Glutamatergic neuron (in vitro differentiated cells): ENCODE data around the gene ZNF771. TPM values are rescaled to one million over a fixed set of nuclear protein-coding genes. Genes with fewer than 3 reads are reported as not detected.

Experiments
- DNase-seq: peaks from one replicate; pipeline ENCODE4 v3.0.0; 2022
- H3K27ac Mint-ChIP-seq: one replicate; pipeline ENCODE4 v1.8.0; 2020; ENCODE audit warnings: mild to moderate bottlenecking, mixed read lengths, inconsistent platforms; ENCODE audit not compliant: unreplicated experiment
- H3K27me3 Mint-ChIP-seq: one replicate; pipeline ENCODE4 v1.8.0; 2020; ENCODE audit warnings: mild to moderate bottlenecking, moderate library complexity, mixed read lengths, inconsistent platforms; ENCODE audit not compliant: unreplicated experiment
- H3K36me3 Mint-ChIP-seq: one replicate; pipeline ENCODE4 v1.8.0; 2020; ENCODE audit warnings: mild to moderate bottlenecking, mixed read lengths, inconsistent platforms; ENCODE audit not compliant: unreplicated experiment
- H3K4me1 Mint-ChIP-seq: one replicate; pipeline ENCODE4 v1.8.0; 2020; ENCODE audit warnings: mild to moderate bottlenecking, low read depth, mixed read lengths, inconsistent platforms; ENCODE audit not compliant: unreplicated experiment
- H3K4me3 Mint-ChIP-seq: one replicate; pipeline ENCODE4 v1.8.0; 2020; ENCODE audit warnings: mild to moderate bottlenecking, mixed read lengths, inconsistent platforms; ENCODE audit not compliant: unreplicated experiment
- H3K9me3 Mint-ChIP-seq: one replicate; pipeline ENCODE4 v1.8.0; 2020; ENCODE audit warnings: mild to moderate bottlenecking, moderate library complexity, mixed read lengths, inconsistent platforms; ENCODE audit not compliant: unreplicated experiment
- total RNA-seq: library from RNA; stranded (reverse); fragmentation: NEBNext Ultra II Directional; extraction: Animal tissue kit (Norgen Biotek cat#: 25700); gene quantifications from one replicate; pipeline ENCODE4 v1.2.1, GENCODE V29; 2021; ENCODE audit not compliant: unreplicated experiment
- TF ChIP-seq, protein P1 (sequence below): fragments of 200-600 bp; sonication (generic); IDR thresholded peaks from one replicate; pipeline ENCODE4 v1.5.0; 2021; ENCODE audit not compliant: partially characterized antibody, unreplicated experiment

ZNF771 gene
- total RNA-seq, 1 donor from 2014 or later: 7.8 TPM

DNA sequence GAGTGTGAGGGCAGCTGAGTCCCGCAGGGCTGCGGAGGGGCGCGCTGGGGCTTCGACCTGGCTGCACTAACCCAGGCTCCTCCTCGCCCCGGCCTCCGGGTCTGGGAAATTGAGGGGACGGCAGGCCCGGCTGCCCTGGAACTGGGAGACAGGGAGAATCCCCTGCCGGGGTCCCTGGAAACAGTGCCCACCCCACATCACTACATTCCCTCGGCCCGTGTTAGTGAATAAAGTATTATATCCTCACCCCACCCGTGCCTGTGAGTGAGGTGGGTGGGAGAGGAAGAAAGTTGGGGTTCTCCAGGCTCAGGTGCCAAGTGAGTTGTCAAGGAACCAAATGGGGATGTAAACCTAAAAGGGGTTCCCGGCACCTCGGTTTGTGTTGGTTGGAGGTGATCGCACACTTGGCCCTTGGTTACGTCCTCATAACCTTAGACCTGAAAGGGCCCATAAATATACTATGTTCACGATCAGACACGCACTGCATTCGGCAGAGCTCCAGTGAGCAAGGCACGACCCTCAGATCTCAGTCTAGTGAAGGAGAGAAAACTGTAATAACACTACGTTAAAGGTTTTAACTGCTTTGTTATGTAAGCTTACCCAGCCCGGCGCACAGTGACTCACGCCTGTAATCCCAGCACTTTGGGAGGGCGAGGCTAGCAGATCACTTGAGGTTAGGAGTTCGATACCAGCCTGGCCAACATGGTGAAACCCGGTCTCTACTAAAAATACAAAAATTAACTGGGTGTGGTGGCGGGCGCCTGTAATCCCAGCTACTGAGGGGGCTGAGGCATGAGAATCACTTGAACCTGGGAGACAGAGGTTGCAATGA, 11.2 kb downstream of the ZNF771 start:
- peak overlapping the region; percentile 44 for H3K27ac Mint-ChIP-seq
- peaks cover 9% of the 10 kb centered on the region for H3K9me3 Mint-ChIP-seq
- peak overlapping the region; percentile 74 for H3K4me3 Mint-ChIP-seq
- no peaks in the 10 kb centered on the region for H3K36me3 Mint-ChIP-seq
- peaks cover 3% of the 10 kb centered on the region for H3K4me1 Mint-ChIP-seq
- no peak for DNase-seq
- TF ChIP-seq, protein P1, sequence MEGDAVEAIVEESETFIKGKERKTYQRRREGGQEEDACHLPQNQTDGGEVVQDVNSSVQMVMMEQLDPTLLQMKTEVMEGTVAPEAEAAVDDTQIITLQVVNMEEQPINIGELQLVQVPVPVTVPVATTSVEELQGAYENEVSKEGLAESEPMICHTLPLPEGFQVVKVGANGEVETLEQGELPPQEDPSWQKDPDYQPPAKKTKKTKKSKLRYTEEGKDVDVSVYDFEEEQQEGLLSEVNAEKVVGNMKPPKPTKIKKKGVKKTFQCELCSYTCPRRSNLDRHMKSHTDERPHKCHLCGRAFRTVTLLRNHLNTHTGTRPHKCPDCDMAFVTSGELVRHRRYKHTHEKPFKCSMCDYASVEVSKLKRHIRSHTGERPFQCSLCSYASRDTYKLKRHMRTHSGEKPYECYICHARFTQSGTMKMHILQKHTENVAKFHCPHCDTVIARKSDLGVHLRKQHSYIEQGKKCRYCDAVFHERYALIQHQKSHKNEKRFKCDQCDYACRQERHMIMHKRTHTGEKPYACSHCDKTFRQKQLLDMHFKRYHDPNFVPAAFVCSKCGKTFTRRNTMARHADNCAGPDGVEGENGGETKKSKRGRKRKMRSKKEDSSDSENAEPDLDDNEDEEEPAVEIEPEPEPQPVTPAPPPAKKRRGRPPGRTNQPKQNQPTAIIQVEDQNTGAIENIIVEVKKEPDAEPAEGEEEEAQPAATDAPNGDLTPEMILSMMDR: no peak
- peaks cover 14% of the 10 kb centered on the region for H3K27me3 Mint-ChIP-seq

GRCh38 chr16:30421010-30421409, 13.6 kb downstream of the ZNF771 start:
- no peak overlapping the region for H3K4me3 Mint-ChIP-seq
- H3K9me3 Mint-ChIP-seq: peaks cover 9% of the 10 kb centered on the region
- H3K27ac Mint-ChIP-seq: no peak overlapping the region
- no peak for DNase-seq
- TF ChIP-seq, protein P1: no peak
- peaks cover 3% of the 10 kb centered on the region for H3K4me1 Mint-ChIP-seq
- no peaks in the 10 kb centered on the region for H3K36me3 Mint-ChIP-seq
- H3K27me3 Mint-ChIP-seq: peaks cover 14% of the 10 kb centered on the region

DNA sequence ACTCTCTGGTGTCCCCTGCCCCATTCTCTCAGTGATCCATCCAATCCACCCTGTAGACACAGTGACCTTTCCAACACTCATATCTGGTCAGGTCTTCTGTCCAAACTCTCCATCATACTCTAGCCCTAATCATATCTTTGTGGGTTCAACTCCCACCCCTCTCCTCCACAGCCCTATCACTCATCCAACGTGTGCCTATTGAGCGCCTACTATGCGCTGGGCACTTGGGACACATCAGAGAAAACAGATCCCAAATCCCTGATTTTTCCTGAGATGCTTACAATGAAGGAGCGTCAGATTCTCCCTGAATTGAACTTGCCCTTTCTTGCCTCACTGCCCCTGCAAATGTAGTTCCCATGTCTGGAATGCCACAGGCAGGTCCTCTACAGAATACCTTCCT, 20.6 kb downstream of the ZNF771 start:
- Mint-ChIP-seq H3K4me1 (peaks cover 2% of the 10 kb centered on the region), H3K4me3 (peak overlapping the region; percentile 17)

DNA sequence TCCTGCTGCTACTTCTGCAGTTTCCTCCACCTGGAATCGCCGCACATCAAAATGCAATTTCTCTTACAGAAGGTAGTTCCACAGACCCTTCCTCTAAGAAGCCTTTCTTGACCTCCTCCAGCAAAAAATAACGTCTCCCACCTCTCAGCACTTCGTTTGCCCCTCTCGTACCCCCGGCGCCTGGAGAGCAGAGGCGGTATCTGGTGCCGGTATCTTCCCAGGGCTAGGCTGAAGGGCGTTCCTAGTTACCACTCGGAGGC, 21.9 kb downstream of the ZNF771 start:
- H3K27ac Mint-ChIP-seq: no peak overlapping the region
- peaks cover 4% of the 10 kb centered on the region for H3K36me3 Mint-ChIP-seq
- TF ChIP-seq, protein P1: no peak
- no peak for DNase-seq
- peaks cover 2% of the 10 kb centered on the region for H3K4me1 Mint-ChIP-seq
- peaks cover 3% of the 10 kb centered on the region for H3K27me3 Mint-ChIP-seq
- H3K9me3 Mint-ChIP-seq: peaks cover 2% of the 10 kb centered on the region
- no peak overlapping the region for H3K4me3 Mint-ChIP-seq

More for the DNA sequence above, 20.6 kb downstream of the ZNF771 start:
- H3K36me3 Mint-ChIP-seq: no peaks in the 10 kb centered on the region
- peaks cover 1% of the 10 kb centered on the region for H3K27me3 Mint-ChIP-seq
- TF ChIP-seq, protein P1: no peak
- no peak overlapping the region for H3K27ac Mint-ChIP-seq
- no peak for DNase-seq
- H3K9me3 Mint-ChIP-seq: no peaks in the 10 kb centered on the region

DNA sequence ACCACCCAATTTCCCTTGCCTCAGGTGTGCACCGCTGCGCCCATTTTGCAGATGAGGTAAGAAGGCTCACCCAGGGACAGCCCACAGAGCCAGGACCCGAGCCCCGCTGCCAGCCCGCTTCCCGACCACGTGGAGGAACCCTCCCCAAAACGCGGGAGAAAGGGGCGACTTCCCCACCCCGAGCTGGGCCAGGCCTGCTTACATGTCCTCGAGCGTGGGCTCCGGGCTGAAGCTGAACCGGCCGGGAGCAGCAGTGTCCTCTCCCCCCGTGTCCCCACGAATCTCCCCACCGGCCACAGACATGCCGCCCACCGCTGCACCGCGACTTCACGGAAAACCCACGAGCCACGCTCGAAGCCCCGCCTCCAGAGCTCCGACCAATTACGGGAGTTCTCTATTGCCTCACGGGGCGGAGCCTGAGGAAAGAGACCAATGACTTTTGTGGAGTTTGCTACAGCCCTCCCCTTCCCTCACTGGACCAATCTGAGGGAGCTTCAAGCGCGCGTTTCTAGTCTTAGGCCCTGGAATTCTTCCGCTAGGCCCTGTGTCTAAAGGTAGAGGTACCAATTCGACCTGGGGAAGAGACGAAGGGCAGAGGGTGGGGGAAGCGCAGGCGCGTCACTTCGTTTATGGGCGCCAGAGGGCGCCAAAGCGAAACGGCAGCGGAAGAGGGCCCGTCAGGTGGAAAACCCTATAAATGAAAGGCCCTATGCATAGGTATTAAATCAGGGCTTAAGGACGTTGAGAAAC, 22.4 kb downstream of the ZNF771 start, which contains the start of gene DCTPP1:
DCTPP1 (minus strand) TSS at position 353 of the 750 bp plus-strand sequence; CDS start at position 303, 50 bp downstream.
- DNase-seq: peak; percentile 87
- Mint-ChIP-seq H3K9me3 (peaks cover 2% of the 10 kb centered on the region), H3K36me3 (peaks cover 4% of the 10 kb centered on the region), H3K4me3 (no peak within 1 kb of the TSS), H3K27ac (no peak within 1 kb of the TSS), H3K27me3 (peaks cover 5% of the 10 kb centered on the region), H3K4me1 (peaks cover 2% of the 10 kb centered on the region)
- TF ChIP-seq, protein P1: peak; percentile 82
